Endothelial cell of umbilical vein (primary cell): ENCODE data around the gene PHC1. TPM values are rescaled to one million over a fixed set of nuclear protein-coding genes. Genes with fewer than 3 reads are reported as not detected.

ENCODE experiments used
- BruUV-seq: library from RNA; stranded (reverse); fragments of 400-500 nt; replicated peaks from 2 replicates; lab custom pipeline; 2021; lab: Mats Ljungman, UMichigan
- CTCF ChIA-PET: fragments of 300-600, 350-600 bp; sonication (Branson Sonifier 250); formaldehyde crosslinking; loops from one replicate; lab custom pipeline; 2021; ENCODE audit warnings: antibody characterized with exemption, inconsistent platforms; lab: Charles Lee
- POLR2A ChIA-PET: fragments of 300-600, 350-600 bp; sonication (Branson Sonifier 250); formaldehyde crosslinking; loops from one replicate; lab custom pipeline; 2021; ENCODE audit warnings: antibody characterized with exemption, inconsistent platforms; lab: Charles Lee
- DNase-seq: peaks from one replicate; pipeline ENCODE4 v3.0.0-alpha.2; 2011; ENCODE audit warnings: low read depth, low spot score
- FAIRE-seq: peaks from 2 replicates; lab custom pipeline; 2011; peaks lifted over from hg19 to GRCh38; lab: Jason Lieb, UNC
- H2AFZ ChIP-seq: 2 replicates; pipeline ENCODE4 v1.6.0; 2012; ENCODE audit warnings: low read depth, low read length, control low read depth, inconsistent platforms
- H3K27ac ChIP-seq: 2 replicates; pipeline ENCODE4 v1.5.1; 2011; ENCODE audit warnings: low read depth, mild to moderate bottlenecking, control low read depth, low read length, moderate library complexity; ENCODE audit not compliant: insufficient read depth
- H3K27me3 ChIP-seq, 2 experiments: 2 replicates each; pipeline versions ENCODE4 v1.6.0 to v1.6.1; 2011; ENCODE audit warnings: low read length in 2 of 2, mixed read lengths in 1 of 2; ENCODE audit not compliant: control insufficient read depth in 2 of 2, insufficient read depth in 2 of 2
- H3K36me3 ChIP-seq, 2 experiments: 2 replicates in 1 of 2; 3 replicates in 1 of 2; pipeline ENCODE4 v1.5.1; 2011; ENCODE audit warnings: low read length in 2 of 2, mild to moderate bottlenecking in 1 of 2, moderate library complexity in 1 of 2; ENCODE audit not compliant: control insufficient read depth in 2 of 2, insufficient read depth in 2 of 2; ENCODE audit errors: extremely low read depth in 1 of 2
- H3K4me1 ChIP-seq: 3 replicates; pipeline ENCODE4 v1.5.1; 2011; ENCODE audit warnings: mild to moderate bottlenecking, low read length; ENCODE audit not compliant: control insufficient read depth, insufficient read depth; ENCODE audit errors: extremely low read depth
- H3K4me2 ChIP-seq: 2 replicates; pipeline ENCODE4 v1.6.1; 2011; ENCODE audit warnings: low read length, control low read depth, mixed read lengths; ENCODE audit not compliant: insufficient read depth
- H3K4me3 ChIP-seq, 3 experiments: fragments of 200-600 bp in 1 of 3; sonication (generic), shearing (Covaris generic) in 1 of 3; replicated peaks in 1 of 3; 2 replicates each; pipeline ENCODE4 v1.5.1; 2011 to 2016; ENCODE audit warnings: control low read depth in 3 of 3, low read length in 3 of 3, mild to moderate bottlenecking in 2 of 3, inconsistent platforms in 1 of 3, low read depth in 1 of 3, moderate library complexity in 1 of 3; ENCODE audit not compliant: insufficient read depth in 1 of 3
- H3K79me2 ChIP-seq: 2 replicates; pipeline ENCODE4 v1.6.0; 2012; ENCODE audit warnings: low read length, inconsistent platforms; ENCODE audit not compliant: control insufficient read depth, insufficient read depth
- H3K9ac ChIP-seq: replicated peaks from 2 replicates; pipeline ENCODE3; 2011; ENCODE audit warnings: low read length, control low read depth; ENCODE audit not compliant: insufficient read depth; ENCODE audit errors: extremely low read depth
- H3K9me1 ChIP-seq: replicated peaks from 3 replicates; pipeline ENCODE4 v1.6.0; 2011; ENCODE audit warnings: mild to moderate bottlenecking, low read length; ENCODE audit not compliant: control insufficient read depth, insufficient read depth; ENCODE audit errors: extremely low read depth
- H3K9me3 ChIP-seq: replicated peaks from 2 replicates; pipeline ENCODE4 v1.5.1; 2012; ENCODE audit warnings: low read length, inconsistent platforms; ENCODE audit not compliant: control insufficient read depth, insufficient read depth
- H4K20me1 ChIP-seq: replicated peaks from 2 replicates; pipeline ENCODE3; 2011; ENCODE audit warnings: mild to moderate bottlenecking, low read length; ENCODE audit not compliant: control insufficient read depth, insufficient read depth; ENCODE audit errors: extremely low read depth
- EZH2 ChIP-seq: IDR thresholded peaks from 2 replicates; pipeline ENCODE4 v1.6.1; 2012; ENCODE audit warnings: borderline replicate concordance, low read depth, mild to moderate bottlenecking, moderate library complexity, low read length, inconsistent platforms; ENCODE audit not compliant: severe bottlenecking
- FOS ChIP-seq: IDR thresholded peaks from 2 replicates; pipeline ENCODE4 v1.6.1; 2011; ENCODE audit warnings: mild to moderate bottlenecking, low read length, moderate library complexity, borderline replicate concordance; ENCODE audit not compliant: insufficient read depth
- GATA2 ChIP-seq: IDR thresholded peaks from 2 replicates; pipeline ENCODE4 v1.7.0; 2011; ENCODE audit warnings: low read depth, mild to moderate bottlenecking, moderate library complexity, mixed read lengths, low read length; ENCODE audit not compliant: insufficient read length, insufficient read depth
- JUN ChIP-seq: IDR thresholded peaks from 2 replicates; pipeline ENCODE4 v1.6.1; 2011; ENCODE audit warnings: borderline replicate concordance, low read depth; ENCODE audit not compliant: insufficient read length, insufficient read depth
- MYC ChIP-seq: IDR thresholded peaks from one replicate; pipeline ENCODE4 v1.6.1; 2011; ENCODE audit warnings: mild to moderate bottlenecking, low read depth, low read length
- POLR2A ChIP-seq: IDR thresholded peaks from 2 replicates; pipeline ENCODE4 v1.6.1; 2012; ENCODE audit warnings: low read depth, mild to moderate bottlenecking, control low read depth, low read length
- POLR2AphosphoS5 ChIP-seq: IDR thresholded peaks from 2 replicates; pipeline ENCODE4 v1.6.1; 2012; ENCODE audit warnings: low read depth, mild to moderate bottlenecking, control low read depth, low read length, moderate library complexity; ENCODE audit not compliant: insufficient read depth
- dilution Hi-C: fragments of 300-500 bp; cut with MboI; formaldehyde crosslinking; loops from one replicate; pipeline ENCODE4 v1.15.0; 2019; ENCODE audit warnings: low sequenced_read_pairs; ENCODE audit not compliant: extremely low pct_ligation_motif_present
- intact Hi-C: fragments of 100-400 bp; cut with micrococcal nuclease; formaldehyde crosslinking; loops from one replicate; pipeline ENCODE4 v1.10.0; 2022
- polyA plus RNA-seq, 4 experiments: library from polyadenylated mRNA; depleted of rRNA in 3 of 4; stranded (reverse) in 3 of 4; unstranded in 1 of 4; fragments of >200 nt; gene quantifications; 2 replicates each; pipeline versions ENCODE4 v1.2.1 to v1.2.3, GENCODE V29; 2011 to 2012; ENCODE audit warnings: missing spikeins in 1 of 4
- total RNA-seq: library from RNA; stranded (reverse); gene quantifications from 2 replicates; pipeline ENCODE4 v1.2.3, GENCODE V29; 2021
- TF ChIP-seq, protein P1 (sequence below): IDR thresholded peaks from 2 replicates; pipeline ENCODE4 v1.6.1; 2011; ENCODE audit not compliant: insufficient read depth, insufficient read length
- TF ChIP-seq, protein P2 (sequence below), 2 donors: IDR thresholded peaks; 1 replicate in 1 of 2; 2 replicates in 1 of 2; pipeline ENCODE4 v1.5.1; 2011; ENCODE audit warnings: low read length in 2 of 2, mild to moderate bottlenecking in 2 of 2, moderate library complexity in 2 of 2, control low read depth in 1 of 2, inconsistent platforms in 1 of 2, low read depth in 1 of 2; ENCODE audit not compliant: insufficient read depth in 1 of 2; ENCODE audit errors: extremely low read depth in 1 of 2

Gene PHC1
- total and polyA plus RNA-seq, 2 donors (not counting 3 experiments of a cell fraction or from before 2014, with no cell fraction given), result 37.3 to 66.3 TPM

DNA sequence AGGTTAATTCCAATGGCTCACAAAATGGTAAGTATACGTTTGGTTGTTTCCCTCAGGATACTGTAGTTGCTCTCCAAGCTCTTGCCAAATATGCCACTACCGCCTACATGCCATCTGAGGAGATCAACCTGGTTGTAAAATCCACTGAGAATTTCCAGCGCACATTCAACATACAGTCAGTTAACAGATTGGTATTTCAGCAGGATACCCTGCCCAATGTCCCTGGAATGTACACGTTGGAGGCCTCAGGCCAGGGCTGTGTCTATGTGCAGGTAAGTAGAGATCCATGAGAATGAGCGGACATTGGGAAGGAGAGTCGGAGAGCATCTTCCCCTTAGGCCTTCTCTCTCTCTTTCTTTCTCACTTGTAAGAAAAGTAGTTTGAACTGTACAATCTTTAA, 46.5 kb upstream of the PHC1 start:
- H3K4me1 ChIP-seq, result no peaks in the 10 kb centered on the region
- no peak overlapping the region for H3K27ac ChIP-seq
- CTCF ChIA-PET, result interaction anchor here (1.8 to 3.3 kb wide), 3 partner anchors 7 to 210 kb away, joined by 6 to 13 read pairs (median 11); no protein-coding TSS in a partner anchor
- no peak overlapping the region for H2AFZ ChIP-seq
- DNase-seq (no peak), FAIRE-seq (no peak)
- POLR2A ChIA-PET, result no interaction called here
- TF ChIP-seq GATA2 (no peak), MYC (no peak), JUN (no peak), POLR2A (no peak), FOS (no peak), EZH2 (no peak), POLR2AphosphoS5 (no peak)
- TF ChIP-seq, protein P1, sequence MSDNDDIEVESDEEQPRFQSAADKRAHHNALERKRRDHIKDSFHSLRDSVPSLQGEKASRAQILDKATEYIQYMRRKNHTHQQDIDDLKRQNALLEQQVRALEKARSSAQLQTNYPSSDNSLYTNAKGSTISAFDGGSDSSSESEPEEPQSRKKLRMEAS, result no peak
- TF ChIP-seq, protein P2, sequence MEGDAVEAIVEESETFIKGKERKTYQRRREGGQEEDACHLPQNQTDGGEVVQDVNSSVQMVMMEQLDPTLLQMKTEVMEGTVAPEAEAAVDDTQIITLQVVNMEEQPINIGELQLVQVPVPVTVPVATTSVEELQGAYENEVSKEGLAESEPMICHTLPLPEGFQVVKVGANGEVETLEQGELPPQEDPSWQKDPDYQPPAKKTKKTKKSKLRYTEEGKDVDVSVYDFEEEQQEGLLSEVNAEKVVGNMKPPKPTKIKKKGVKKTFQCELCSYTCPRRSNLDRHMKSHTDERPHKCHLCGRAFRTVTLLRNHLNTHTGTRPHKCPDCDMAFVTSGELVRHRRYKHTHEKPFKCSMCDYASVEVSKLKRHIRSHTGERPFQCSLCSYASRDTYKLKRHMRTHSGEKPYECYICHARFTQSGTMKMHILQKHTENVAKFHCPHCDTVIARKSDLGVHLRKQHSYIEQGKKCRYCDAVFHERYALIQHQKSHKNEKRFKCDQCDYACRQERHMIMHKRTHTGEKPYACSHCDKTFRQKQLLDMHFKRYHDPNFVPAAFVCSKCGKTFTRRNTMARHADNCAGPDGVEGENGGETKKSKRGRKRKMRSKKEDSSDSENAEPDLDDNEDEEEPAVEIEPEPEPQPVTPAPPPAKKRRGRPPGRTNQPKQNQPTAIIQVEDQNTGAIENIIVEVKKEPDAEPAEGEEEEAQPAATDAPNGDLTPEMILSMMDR (IDR thresholded peaks at IDR 0.05; ENCODE audit: extremely low read depth in 1 of 2, insufficient read depth in 1 of 2, low read depth in 1 of 2, low read length in 2 of 2), result no peak
- H3K9ac ChIP-seq, result no peak overlapping the region
- no peaks in the 10 kb centered on the region for H3K9me3 ChIP-seq
- intact Hi-C loops (no loop called here), dilution Hi-C loops (no loop called here)
- no peaks in the 10 kb centered on the region for H3K36me3 ChIP-seq
- H3K9me1 ChIP-seq, result no peaks in the 10 kb centered on the region
- no peaks in the 10 kb centered on the region for H4K20me1 ChIP-seq
- no peaks in the 10 kb centered on the region for H3K27me3 ChIP-seq
- no peaks in the 10 kb centered on the region for H3K79me2 ChIP-seq
- H3K4me3 ChIP-seq, result no peak overlapping the region
- H3K4me2 ChIP-seq, result no peak overlapping the region
- no TSS peak for BruUV-seq
